Activated T-cell treated with anti-CD3 and anti-CD28 coated beads, Interleukin-2, amount 50 U/mL, for 24 hours (primary cell): ENCODE measurements around the gene TMEM63A.
"Not testable (repeated sequence)": the region's sequence is repeated elsewhere in the genome, so short reads cannot be mapped to it uniquely, and the experiment has no call there.

Source experiments
- DNase-seq: peaks from one replicate; pipeline ENCODE4 v3.0.0-alpha.2; 2020
- H3K27ac Mint-ChIP-seq: 2 replicates; pipeline ENCODE4 v1.8.0; 2020; ENCODE audit warnings: mild to moderate bottlenecking, mixed read lengths
- H3K27me3 Mint-ChIP-seq: 2 replicates; pipeline ENCODE4 v1.8.0; 2020; ENCODE audit warnings: mixed read lengths
- H3K36me3 Mint-ChIP-seq: 2 replicates; pipeline ENCODE4 v1.8.0; 2020; ENCODE audit warnings: low read depth, mixed read lengths
- H3K4me1 Mint-ChIP-seq: 2 replicates; pipeline ENCODE4 v1.8.0; 2020; ENCODE audit warnings: low read depth, mixed read lengths
- H3K4me3 Mint-ChIP-seq: 2 replicates; pipeline ENCODE4 v1.8.0; 2020; ENCODE audit warnings: mild to moderate bottlenecking, moderate library complexity, mixed read lengths
- H3K9me3 Mint-ChIP-seq: 2 replicates; pipeline ENCODE4 v1.8.0; 2020; ENCODE audit warnings: mixed read lengths

The TMEM63A gene

DNA sequence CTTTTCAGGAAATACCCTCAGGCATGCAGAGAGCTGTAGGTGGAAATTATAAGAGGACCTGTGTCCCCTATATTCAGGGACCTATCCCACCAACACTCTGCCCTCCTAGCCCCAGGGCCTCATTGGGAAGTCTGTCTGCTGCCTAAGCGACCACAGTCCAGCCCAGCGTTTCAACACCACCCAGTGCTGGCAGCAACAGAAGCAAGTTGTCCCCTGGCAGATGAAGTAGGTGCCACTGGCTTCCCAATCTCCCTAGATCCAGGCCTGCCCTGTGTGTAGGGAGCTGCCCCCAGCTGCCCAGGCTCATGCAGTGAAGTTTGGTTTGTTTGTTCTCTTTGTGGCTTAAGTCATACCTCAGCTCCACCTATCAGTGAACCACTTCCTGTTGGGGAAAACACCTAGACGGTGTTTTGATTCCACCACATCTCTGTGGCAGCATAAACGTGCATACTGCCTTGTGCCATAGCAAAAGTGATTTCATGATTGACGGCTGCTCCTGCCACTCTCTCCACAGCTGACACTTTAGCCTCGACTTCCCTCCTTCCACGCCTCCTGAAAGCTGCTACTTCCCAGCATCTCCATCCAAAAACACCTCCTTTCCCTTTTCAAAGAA, 14.9 kb upstream of the TMEM63A start:
- H3K36me3 Mint-ChIP-seq: no peaks in the 10 kb centered on the region
- no peaks in the 10 kb centered on the region for H3K9me3 Mint-ChIP-seq
- H3K27me3 Mint-ChIP-seq: no peaks in the 10 kb centered on the region
- DNase-seq: peak; percentile 64
- peak overlapping the region; percentile 33 for H3K4me3 Mint-ChIP-seq
- H3K4me1 Mint-ChIP-seq: peaks cover 39% of the 10 kb centered on the region
- peak overlapping the region; percentile 83 for H3K27ac Mint-ChIP-seq

DNA sequence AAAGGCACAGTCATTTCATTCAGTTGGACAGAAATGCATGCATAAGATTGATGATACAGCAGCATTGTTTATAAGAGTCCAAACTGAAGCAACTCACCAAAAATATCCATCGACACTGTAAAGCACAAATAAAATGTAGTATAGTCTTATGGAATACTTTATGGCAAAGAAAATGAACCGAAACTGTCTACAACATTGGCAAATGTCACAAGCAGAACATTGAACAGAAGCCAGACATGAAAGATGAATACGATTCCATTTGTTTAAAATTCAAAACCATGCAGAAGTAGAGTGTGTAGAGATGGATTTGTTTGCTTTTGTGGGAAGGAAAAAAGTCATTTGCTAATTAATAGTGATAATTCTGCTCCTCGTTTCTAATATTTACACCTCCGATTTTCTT, 14.3 kb upstream of the TMEM63A start:
- DNase-seq: no peak
- H3K27ac Mint-ChIP-seq: peak overlapping the region; percentile 83
- no peaks in the 10 kb centered on the region for H3K27me3 Mint-ChIP-seq
- H3K4me1 Mint-ChIP-seq: peaks cover 39% of the 10 kb centered on the region
- no peaks in the 10 kb centered on the region for H3K9me3 Mint-ChIP-seq
- H3K4me3 Mint-ChIP-seq: no peak overlapping the region
- no peaks in the 10 kb centered on the region for H3K36me3 Mint-ChIP-seq

DNA sequence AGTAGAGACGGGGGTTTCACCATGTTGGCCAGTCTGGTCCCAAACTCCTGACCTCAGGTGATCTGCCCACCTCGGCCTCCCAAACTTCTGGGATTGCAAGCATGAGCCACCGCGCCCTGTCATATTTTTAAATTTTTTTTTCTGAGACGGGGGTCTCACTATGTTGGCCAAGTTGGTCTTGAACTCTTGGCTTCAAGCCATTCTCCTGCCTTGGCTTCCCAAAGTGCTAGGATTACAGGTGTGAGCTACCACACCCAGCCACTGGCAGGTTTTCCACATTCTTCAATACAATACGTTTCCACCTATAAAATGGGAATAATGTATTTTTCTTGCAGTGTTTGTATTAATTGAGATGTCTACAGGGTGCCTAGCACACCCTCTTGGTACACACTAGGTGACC, 10.1 kb upstream of the TMEM63A start:
- DNase-seq: no peak
- no peak overlapping the region for H3K27ac Mint-ChIP-seq
- peaks cover 21% of the 10 kb centered on the region for H3K4me1 Mint-ChIP-seq
- no peak overlapping the region for H3K4me3 Mint-ChIP-seq
- H3K36me3 Mint-ChIP-seq: no peaks in the 10 kb centered on the region
- H3K27me3 Mint-ChIP-seq: no peaks in the 10 kb centered on the region
- H3K9me3 Mint-ChIP-seq: no peaks in the 10 kb centered on the region

DNA sequence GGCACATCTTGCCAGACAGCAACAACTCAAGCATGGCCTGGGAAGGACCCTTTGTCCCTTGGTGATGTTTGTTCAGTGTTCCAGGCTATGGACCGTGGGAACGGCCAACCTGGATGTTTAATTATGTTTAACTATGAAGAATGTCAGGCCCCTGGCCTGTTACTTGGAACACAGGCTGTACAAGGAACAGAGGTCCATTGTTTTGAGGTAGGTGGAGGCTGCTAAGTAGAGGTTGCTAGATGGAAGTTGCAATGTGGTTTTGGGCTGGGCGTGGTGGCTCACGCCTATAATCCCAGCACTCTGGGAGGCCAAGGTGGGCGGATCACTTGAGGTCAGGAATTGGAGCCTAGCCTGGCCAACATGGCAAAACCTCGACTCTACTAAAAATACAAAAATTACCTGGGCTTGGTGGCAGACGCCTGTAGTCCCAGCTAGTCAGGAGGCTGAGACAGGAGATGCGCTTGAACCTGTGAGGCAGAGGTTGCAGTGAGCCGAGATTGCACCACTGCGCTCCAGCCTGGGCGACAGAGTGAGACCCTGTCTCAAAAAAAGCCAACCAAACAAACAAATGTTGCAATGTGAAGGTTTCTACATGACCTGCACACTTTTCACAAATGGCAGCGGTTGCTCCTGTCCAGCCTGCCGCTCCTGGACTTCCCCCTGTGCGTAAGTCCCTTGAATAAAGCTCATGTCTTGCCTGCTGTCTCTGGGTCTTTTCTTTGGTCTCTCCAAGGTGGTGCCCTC, 9.2 kb upstream of the TMEM63A start:
- no peak overlapping the region for H3K27ac Mint-ChIP-seq
- H3K4me3 Mint-ChIP-seq: no peak overlapping the region
- no peak for DNase-seq
- H3K4me1 Mint-ChIP-seq: peaks cover 12% of the 10 kb centered on the region
- no peaks in the 10 kb centered on the region for H3K27me3 Mint-ChIP-seq
- H3K9me3 Mint-ChIP-seq: no peaks in the 10 kb centered on the region
- no peaks in the 10 kb centered on the region for H3K36me3 Mint-ChIP-seq

DNA sequence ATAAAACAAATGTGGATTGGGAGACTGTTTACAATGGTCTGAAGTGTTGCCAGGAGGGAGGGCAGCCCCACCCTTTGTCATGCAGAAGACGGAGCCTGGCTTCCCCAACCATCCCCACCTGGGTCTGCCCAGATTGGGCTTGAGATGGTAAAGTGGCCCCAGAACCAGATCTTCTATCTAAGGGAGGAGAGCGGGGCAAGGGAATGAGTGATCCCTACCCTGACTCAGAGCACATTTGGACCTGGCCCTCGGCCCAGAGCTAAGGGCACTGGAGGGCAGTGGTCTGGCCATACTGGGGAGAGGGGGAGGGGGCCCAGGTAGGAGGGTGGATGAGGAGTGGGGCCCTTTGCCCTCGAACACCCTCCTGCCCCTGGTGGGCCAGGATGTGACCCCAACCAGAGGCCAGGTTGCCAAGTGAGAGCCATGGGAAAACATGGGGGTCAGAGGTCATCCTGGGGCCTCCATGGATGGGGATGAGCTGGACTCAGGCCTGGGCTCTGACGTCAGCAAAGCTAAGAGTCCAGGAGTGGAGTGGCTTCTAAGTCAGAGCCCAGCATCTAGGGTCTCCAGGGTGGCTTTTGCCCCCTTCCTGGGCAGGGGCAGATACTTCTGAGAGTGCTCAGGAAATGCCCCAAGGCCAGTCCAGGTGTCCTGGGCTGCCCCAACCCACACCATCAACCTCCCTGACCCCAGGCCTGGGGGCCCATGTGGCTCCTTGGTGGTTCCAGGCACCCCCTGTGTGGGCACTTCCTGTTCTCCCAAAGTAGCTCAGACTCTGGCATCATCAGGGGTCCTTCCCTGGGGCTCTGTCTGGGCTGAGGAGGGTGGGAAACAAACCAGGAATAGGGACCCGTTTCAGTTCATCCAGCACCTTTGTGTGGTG, 8.4 kb upstream of the TMEM63A start:
- no peaks in the 10 kb centered on the region for H3K9me3 Mint-ChIP-seq
- no peak overlapping the region for H3K27ac Mint-ChIP-seq
- no peak for DNase-seq
- no peaks in the 10 kb centered on the region for H3K36me3 Mint-ChIP-seq
- no peaks in the 10 kb centered on the region for H3K27me3 Mint-ChIP-seq
- no peak overlapping the region for H3K4me3 Mint-ChIP-seq
- peaks cover 4% of the 10 kb centered on the region for H3K4me1 Mint-ChIP-seq

DNA sequence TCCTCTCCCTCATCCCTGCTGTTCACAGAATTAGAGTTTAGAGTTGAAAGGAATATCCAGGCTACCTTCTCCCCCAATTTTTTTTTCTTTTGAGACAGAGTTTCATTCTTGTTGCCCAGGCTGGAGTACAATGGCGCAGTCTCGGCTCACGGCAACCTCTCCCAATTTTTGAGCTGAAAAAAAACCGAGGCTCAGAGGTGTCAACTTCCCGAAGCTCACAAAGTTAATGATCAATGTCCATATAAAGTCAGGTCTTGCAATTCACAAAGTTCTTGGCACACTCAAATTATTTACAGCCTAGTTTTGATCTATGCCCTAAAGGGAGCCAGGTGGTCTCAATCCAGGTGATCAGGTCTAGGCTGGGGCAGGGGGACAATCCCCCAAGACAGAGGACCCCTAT, 7.6 kb upstream of the TMEM63A start:
- no peak for DNase-seq
- Mint-ChIP-seq H3K36me3 (no peaks in the 10 kb centered on the region), H3K9me3 (no peaks in the 10 kb centered on the region), H3K4me1 (peaks cover 4% of the 10 kb centered on the region), H3K4me3 (no peak overlapping the region), H3K27ac (no peak overlapping the region), H3K27me3 (no peaks in the 10 kb centered on the region)

DNA sequence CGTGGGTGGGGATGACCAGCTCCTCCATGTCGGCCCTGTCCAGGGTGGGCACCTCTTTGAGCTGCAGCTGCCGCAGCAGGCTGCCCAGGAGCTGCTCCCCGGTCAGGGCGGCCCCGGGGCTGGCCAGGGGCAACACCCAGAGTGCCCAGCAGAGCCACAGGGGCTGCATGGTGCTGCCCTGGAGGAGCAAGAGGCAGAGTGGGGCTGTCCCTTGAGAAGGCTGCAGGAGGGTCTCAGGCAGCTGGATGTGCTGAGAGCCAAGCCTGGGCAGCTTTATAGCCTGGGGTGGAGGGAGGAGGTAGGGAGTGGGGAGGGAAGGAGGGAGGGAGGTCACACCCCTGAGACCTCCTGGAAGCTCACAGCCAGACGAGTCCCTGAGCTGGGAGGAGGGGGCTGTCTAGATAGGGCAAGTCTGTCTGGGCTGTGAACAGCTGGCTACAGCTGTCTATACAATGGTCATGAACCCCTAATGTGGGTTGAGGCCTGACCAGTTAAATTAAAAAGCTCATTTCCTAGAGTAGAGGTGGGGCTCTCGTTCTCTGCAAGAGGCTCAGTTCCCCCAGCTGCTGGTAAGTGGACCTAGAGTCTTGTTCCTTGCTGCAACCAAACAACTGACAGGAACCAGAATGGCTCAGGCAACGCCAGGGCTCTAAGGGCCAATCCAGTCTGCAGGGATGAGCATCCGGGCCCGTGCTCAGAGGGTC, 6.9 kb upstream of the TMEM63A start, which contains the start of gene LEFTY1:
Gene LEFTY1, minus strand, starts transcription at position 249 of the 704 bp plus-strand sequence. Its CDS starts 80 bp downstream, at position 169.
- H3K27ac Mint-ChIP-seq: no peak within 1 kb of the TSS
- H3K4me3 Mint-ChIP-seq: no peak within 1 kb of the TSS

DNA sequence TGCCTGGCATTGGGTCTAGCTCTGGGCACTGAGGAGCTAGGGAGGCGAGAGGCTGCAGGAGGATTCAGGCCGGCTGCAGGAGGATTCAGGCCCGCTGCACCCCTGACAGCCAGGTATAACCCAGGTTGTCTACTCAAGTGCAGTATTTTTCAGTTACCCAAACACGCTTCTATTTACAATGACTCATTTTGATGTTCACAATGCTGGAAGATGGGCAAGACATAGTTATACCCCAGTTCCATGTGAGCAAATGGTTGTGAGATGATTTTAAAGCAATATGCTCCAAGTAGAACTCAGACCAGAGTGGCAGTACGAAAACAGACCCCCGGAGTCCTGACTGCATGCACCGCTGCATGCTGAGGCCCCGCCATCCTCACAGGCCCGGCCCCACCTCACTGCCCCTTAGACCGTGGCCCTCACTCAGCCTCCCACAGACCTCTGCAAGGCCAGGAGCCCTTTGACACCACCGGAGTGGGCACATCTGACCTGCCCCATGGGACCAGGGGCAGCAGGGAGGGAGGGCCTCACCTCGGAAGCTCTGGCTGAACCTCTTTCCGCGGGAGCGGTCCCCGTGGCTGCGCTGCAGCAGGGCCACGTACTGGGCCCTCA, 6.2 kb upstream of the TMEM63A start:
- H3K9me3 Mint-ChIP-seq: no peaks in the 10 kb centered on the region
- no peaks in the 10 kb centered on the region for H3K36me3 Mint-ChIP-seq
- H3K27me3 Mint-ChIP-seq: no peaks in the 10 kb centered on the region
- no peak for DNase-seq
- H3K27ac Mint-ChIP-seq: no peak overlapping the region
- H3K4me1 Mint-ChIP-seq: peaks cover 10% of the 10 kb centered on the region
- no peak overlapping the region for H3K4me3 Mint-ChIP-seq

More for the DNA sequence above, 6.9 kb upstream of the TMEM63A start, which contains the start of gene LEFTY1:
- no peaks in the 10 kb centered on the region for H3K27me3 Mint-ChIP-seq
- DNase-seq: no peak
- peaks cover 5% of the 10 kb centered on the region for H3K4me1 Mint-ChIP-seq
- H3K36me3 Mint-ChIP-seq: no peaks in the 10 kb centered on the region
- H3K9me3 Mint-ChIP-seq: no peaks in the 10 kb centered on the region

DNA sequence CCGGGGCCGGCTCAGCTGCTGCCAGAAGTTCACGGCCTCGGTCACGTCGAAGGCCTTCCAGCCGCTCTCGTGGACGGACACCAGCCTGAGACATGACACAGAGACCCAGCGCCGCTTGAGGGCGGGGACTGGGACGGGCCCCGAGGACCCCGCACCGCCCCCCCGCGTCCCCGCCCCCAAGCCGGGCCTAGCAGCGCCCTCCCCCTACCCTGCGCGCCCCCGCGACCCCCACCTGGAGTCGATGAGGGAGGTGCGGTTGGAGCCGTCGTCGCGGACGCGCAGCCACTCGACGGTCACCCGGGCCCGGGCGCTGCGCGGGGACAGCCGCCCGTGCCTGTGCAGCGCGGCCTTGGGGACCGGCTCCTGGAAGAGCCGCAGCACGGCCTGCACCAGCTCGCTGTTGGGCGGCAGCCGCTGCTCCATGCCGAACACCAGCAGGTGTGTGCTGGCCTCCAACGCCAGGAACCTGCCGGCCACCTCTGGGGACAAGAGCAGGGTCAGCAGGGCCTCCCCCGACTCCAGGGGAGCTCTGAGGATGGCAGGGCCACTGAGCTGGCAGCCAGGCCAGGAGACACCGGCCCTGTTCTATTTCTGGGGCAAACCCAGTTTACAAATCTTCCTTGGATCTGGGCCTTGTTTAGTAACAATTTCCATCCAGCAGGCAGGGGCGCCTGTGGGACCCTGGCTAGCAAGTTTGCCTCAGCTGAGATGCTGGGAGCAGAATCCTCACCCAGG, 5.5 kb upstream of the TMEM63A start:
- H3K27me3 Mint-ChIP-seq, DNase-seq, H3K4me3 Mint-ChIP-seq, H3K9me3 Mint-ChIP-seq, H3K36me3 Mint-ChIP-seq, H3K27ac Mint-ChIP-seq: not testable (repeated sequence)
- peaks cover 13% of the 10 kb centered on the region for H3K4me1 Mint-ChIP-seq

DNA sequence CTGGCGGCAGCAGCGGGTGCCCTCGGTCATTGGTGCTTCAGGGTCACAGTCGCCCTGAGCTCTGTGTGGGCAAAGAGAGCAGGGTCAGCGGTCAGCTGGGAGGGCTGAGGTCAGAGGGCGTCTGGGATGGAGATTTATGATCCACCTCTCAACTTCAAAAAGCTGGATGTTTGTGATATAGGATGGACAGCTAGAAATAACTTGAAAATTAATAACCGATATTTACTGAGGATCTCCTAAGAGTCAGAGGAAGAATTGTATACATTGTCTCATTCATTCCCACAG, 4.8 kb upstream of the TMEM63A start:
- H3K4me3 Mint-ChIP-seq: no peak overlapping the region
- peaks cover 13% of the 10 kb centered on the region for H3K4me1 Mint-ChIP-seq
- no peaks in the 10 kb centered on the region for H3K27me3 Mint-ChIP-seq
- H3K36me3 Mint-ChIP-seq: peaks cover 4% of the 10 kb centered on the region
- DNase-seq: no peak
- H3K27ac Mint-ChIP-seq: no peak overlapping the region
- H3K9me3 Mint-ChIP-seq: no peaks in the 10 kb centered on the region

DNA sequence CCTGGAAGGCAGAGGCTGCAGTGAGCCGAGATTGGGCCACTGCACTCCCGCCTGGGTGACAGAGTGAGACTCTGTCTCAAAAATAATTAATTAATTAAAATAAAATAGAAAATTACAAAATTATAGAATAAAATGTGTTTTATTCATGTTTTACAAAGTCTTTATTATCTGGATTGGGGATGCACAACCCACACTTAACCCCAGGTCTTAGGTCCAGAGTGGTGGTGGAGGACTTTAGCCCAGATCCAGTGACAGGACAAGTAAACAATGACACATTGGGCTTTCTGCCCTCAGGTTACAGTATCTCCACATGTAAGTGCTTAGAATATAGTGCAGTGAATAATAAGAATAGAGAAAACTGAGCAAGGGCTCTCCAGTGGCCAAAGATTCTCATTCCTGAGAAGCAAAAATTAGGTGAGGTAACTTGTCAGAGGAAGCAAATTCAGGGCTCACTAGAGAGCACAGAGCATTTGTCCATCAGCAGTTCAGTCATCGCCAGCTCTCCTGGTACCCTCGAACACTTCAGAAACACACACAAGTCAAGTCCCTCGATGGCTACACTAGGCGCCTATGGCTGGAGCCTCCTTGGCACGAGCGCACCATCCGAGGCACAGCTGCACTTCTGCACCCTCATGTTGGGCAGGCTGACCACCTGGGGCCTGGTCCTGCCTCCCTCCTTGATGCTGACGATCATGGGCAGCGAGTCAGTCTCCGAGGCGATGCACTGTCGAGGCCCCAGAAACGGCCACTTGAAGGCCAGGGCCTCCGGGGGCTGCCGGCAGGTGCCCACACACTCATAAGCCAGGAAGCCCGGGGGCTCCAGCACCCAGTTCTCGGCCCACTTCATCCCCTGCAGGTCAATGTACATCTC, 4.2 kb upstream of the TMEM63A start:
- no peaks in the 10 kb centered on the region for H3K9me3 Mint-ChIP-seq
- no peak for DNase-seq
- H3K27ac Mint-ChIP-seq: no peak overlapping the region
- H3K4me3 Mint-ChIP-seq: no peak overlapping the region
- H3K4me1 Mint-ChIP-seq: peaks cover 17% of the 10 kb centered on the region
- peaks cover 4% of the 10 kb centered on the region for H3K36me3 Mint-ChIP-seq
- no peaks in the 10 kb centered on the region for H3K27me3 Mint-ChIP-seq

DNA sequence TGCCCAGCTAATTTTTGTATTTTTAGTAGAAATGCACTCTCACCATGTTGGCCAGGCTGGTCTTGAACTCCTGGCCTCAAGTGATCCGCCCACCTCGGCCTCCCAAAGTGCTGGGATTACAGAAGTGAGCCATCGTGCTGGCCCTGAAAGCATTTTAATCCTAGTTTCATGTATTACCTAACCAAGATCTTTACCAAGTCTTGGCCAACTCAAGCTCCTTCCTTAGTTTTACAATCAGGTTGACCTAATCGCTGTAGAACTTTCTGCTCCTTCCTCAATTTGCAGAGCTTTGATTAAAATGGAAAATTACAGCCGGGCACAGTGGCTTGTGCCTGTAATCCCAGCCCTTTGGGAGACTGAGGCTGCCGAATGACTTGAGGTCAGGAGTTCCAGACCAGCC, 3.2 kb upstream of the TMEM63A start:
- DNase-seq: no peak
- Mint-ChIP-seq H3K27ac (no peak overlapping the region), H3K9me3 (no peaks in the 10 kb centered on the region), H3K4me1 (peaks cover 23% of the 10 kb centered on the region), H3K4me3 (no peak overlapping the region), H3K36me3 (peaks cover 4% of the 10 kb centered on the region), H3K27me3 (no peaks in the 10 kb centered on the region)
